Pancreas (tissue), 10 donors: Measurements from ENCODE around the gene FBLN2. TPM values are rescaled to one million over a fixed set of nuclear protein-coding genes. Genes with fewer than 3 reads are reported as not detected.

Experiments used
- ATAC-seq, 4 donors: fragments of 200-7000 bp; cut with Tn5 transposase; one replicate each; pipeline versions ENCODE4 v1.8.0 to v1.9.1; 2020; ENCODE audit warnings: mild to moderate bottlenecking in 4 of 4, moderate library complexity in 4 of 4
- DNase-seq, 6 donors: peaks; one replicate each; pipeline ENCODE4 v3.0.0-alpha.2; 2020
- FAIRE-seq: peaks from 2 replicates; lab custom pipeline; 2012; peaks lifted over from hg19 to GRCh38; lab: Jason Lieb, UNC
- H3K27ac ChIP-seq, 4 donors: fragments of 200-600 bp; sonication (generic); 1 replicate in 3 of 4; 2 replicates in 1 of 4; pipeline versions ENCODE4 v1.5.0 to v1.8.0; 2020
- H3K27me3 ChIP-seq, 4 donors: fragments of 200-600 bp; one replicate each; pipeline ENCODE4 v1.8.0; 2021
- H3K36me3 ChIP-seq, 3 donors: fragments of 200-600 bp; sonication (generic) in 1 of 3; one replicate each; pipeline versions ENCODE4 v1.5.0 to v1.8.0; 2020 to 2021
- H3K4me1 ChIP-seq, 3 donors: fragments of 200-600 bp; one replicate each; pipeline ENCODE4 v1.8.0; 2021
- H3K4me3 ChIP-seq, 4 donors: fragments of 200-600 bp; sonication (generic) in 2 of 4; one replicate each; pipeline versions ENCODE4 v1.5.0 to v1.8.0; 2020 to 2021
- H3K9me3 ChIP-seq, 4 donors: fragments of 200-600 bp; one replicate each; pipeline ENCODE4 v1.8.0; 2021
- WGBS, 2 donors: extraction: QIAGEN DNeasy Blood & Tissue Kit; methylation state at CpG; one replicate each; pipeline ENCODE4 v1.1.7; 2013; 5-methylcytosine and 5-hydroxymethylcytosine counted together
- intact Hi-C, 3 donors: fragments of 100-400 bp; cut with DNase I; formaldehyde crosslinking; loops; one replicate each; pipeline versions ENCODE4 v1.11.1 to v1.14.2; 2022
- polyA plus RNA-seq, 2 donors: library from polyadenylated mRNA; stranded (reverse); fragments of 200-250 nt; gene quantifications; one replicate each; pipeline ENCODE4 v1.2.3, GENCODE V29; 2013
- total RNA-seq, 6 donors: library from RNA; stranded (reverse); fragmentation: NEBNext Ultra II Directional in 4 of 6; extraction: Animal tissue kit (Norgen Biotek cat#: 25700) in 4 of 6; gene quantifications; one replicate each; pipeline versions ENCODE4 v1.2.1 to v1.2.4, GENCODE V29; 2021 to 2023
- TF ChIP-seq, protein P1 (sequence below), 4 donors: fragments of 200-600 bp; sonication (generic) in 3 of 4; IDR thresholded peaks; one replicate each; pipeline versions ENCODE4 v1.5.0 to v1.8.0; 2021; ENCODE audit warnings: antibody characterized with exemption in 4 of 4
- donor health status: healthy with polysubstance abuse.
- donor health status: DM: no; HTN: no; CAD: no; lungs with moderate emphysema.
- donor health status: DM: no; HTN: no; CAD: no.
- donor health status: control.
- donor health status: control.
- donor health status: Bipolar disorder and iron deficiency.
- donor health status: DM: yes; HTN: yes; CAD: no.
- donor health status: DM: no; HTN: no; CAD: no.
- donor health status: DM: no; HTN: no; CAD: no.
- donor health status: DM: yes; HTN: yes; CAD: no.

The FBLN2 gene
- total and polyA plus RNA-seq, 8 donors = 2.4 to 21.8 (median 4.2) TPM

DNA sequence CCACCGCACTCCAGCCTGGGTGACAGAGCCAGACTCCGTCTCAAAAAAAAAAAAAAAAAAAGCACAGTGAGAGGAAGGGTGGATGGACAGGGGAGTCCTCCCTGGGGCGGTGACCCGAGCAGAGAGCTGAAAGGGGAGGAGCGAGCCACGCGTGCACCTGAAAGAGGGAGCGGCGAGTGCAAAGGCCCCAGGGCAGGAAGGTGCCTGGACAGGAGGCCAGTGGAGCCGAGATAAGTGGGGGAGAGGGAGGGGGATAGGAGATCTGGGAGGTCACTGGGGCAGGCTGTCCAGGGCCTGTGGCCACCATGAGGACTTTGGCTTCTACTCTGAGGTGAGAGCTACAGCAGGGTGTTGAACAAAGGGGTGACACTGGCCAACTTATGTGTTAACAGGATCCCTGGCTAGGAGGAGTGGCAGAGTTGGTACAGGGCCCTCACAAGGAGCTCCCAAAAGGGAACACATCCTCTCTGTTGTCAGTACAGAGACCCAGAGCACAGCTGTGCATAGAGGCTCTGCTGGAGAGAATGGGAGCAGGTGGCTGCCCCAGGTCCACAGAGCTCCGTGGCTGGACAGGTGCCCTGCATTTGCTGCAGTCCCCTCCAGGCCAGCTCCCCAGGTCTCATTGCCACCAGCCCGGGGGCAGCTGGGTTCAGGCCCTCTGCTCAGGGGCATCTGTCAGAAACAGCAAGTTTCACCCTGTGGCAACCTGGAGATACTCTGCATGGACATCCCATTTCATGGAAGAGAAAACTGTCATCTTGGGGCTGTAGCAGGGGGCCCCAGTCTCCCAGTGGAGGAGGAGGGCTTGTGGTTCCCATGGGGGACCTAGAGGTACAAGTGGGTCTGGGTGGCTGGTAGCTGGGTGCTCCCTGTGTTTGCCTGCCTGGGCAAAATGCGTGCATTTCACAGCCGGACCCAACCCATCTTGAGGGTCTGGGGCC is 28.5 kb downstream of the FBLN2 start:
- 90 to 94% methylated on average over 12 to 14 of the region's 14 CpGs for WGBS, 2 donors
- DNase-seq = peak in 1 of 6 donors; percentile 54
- H3K27ac ChIP-seq = no peak overlapping the region
- TF ChIP-seq, protein P1, sequence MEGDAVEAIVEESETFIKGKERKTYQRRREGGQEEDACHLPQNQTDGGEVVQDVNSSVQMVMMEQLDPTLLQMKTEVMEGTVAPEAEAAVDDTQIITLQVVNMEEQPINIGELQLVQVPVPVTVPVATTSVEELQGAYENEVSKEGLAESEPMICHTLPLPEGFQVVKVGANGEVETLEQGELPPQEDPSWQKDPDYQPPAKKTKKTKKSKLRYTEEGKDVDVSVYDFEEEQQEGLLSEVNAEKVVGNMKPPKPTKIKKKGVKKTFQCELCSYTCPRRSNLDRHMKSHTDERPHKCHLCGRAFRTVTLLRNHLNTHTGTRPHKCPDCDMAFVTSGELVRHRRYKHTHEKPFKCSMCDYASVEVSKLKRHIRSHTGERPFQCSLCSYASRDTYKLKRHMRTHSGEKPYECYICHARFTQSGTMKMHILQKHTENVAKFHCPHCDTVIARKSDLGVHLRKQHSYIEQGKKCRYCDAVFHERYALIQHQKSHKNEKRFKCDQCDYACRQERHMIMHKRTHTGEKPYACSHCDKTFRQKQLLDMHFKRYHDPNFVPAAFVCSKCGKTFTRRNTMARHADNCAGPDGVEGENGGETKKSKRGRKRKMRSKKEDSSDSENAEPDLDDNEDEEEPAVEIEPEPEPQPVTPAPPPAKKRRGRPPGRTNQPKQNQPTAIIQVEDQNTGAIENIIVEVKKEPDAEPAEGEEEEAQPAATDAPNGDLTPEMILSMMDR (IDR thresholded peaks at IDR 0.05) = no peak
- intact Hi-C loops = no loop called here
- H3K4me3 ChIP-seq = no peak overlapping the region
- H3K36me3 ChIP-seq = no peaks in the 10 kb centered on the region
- no peak for FAIRE-seq
- no peaks in the 10 kb centered on the region for H3K4me1 ChIP-seq
- ATAC-seq = no peak
- no peaks in the 10 kb centered on the region for H3K9me3 ChIP-seq
- no peaks in the 10 kb centered on the region for H3K27me3 ChIP-seq

GRCh38 chr3:13578251-13578650 is 29.3 kb downstream of the FBLN2 start:
- H3K9me3 ChIP-seq = no peaks in the 10 kb centered on the region
- intact Hi-C loops = no loop called here
- no peaks in the 10 kb centered on the region for H3K27me3 ChIP-seq
- DNase-seq (no peak), ATAC-seq (no peak), FAIRE-seq (no peak)
- H3K36me3 ChIP-seq = no peaks in the 10 kb centered on the region
- WGBS, 2 donors = 71 to 73% methylated on average over 2 of the region's 2 CpGs
- no peaks in the 10 kb centered on the region for H3K4me1 ChIP-seq
- no peak overlapping the region for H3K27ac ChIP-seq
- TF ChIP-seq, protein P1 (IDR thresholded peaks at IDR 0.05) = no peak
- no peak overlapping the region for H3K4me3 ChIP-seq

GRCh38 chr3:13579063-13579462 is 30.1 kb downstream of the FBLN2 start:
- 78 to 86% methylated on average over 4 of the region's 4 CpGs for WGBS, 2 donors
- H3K36me3 ChIP-seq = no peaks in the 10 kb centered on the region
- H3K27me3 ChIP-seq = no peaks in the 10 kb centered on the region
- DNase-seq (no peak), FAIRE-seq (no peak), ATAC-seq (no peak)
- H3K27ac ChIP-seq = no peak overlapping the region
- H3K4me1 ChIP-seq = no peaks in the 10 kb centered on the region
- TF ChIP-seq, protein P1 (IDR thresholded peaks at IDR 0.05) = no peak
- no peak overlapping the region for H3K4me3 ChIP-seq
- no peaks in the 10 kb centered on the region for H3K9me3 ChIP-seq
- intact Hi-C loops = no loop called here

DNA sequence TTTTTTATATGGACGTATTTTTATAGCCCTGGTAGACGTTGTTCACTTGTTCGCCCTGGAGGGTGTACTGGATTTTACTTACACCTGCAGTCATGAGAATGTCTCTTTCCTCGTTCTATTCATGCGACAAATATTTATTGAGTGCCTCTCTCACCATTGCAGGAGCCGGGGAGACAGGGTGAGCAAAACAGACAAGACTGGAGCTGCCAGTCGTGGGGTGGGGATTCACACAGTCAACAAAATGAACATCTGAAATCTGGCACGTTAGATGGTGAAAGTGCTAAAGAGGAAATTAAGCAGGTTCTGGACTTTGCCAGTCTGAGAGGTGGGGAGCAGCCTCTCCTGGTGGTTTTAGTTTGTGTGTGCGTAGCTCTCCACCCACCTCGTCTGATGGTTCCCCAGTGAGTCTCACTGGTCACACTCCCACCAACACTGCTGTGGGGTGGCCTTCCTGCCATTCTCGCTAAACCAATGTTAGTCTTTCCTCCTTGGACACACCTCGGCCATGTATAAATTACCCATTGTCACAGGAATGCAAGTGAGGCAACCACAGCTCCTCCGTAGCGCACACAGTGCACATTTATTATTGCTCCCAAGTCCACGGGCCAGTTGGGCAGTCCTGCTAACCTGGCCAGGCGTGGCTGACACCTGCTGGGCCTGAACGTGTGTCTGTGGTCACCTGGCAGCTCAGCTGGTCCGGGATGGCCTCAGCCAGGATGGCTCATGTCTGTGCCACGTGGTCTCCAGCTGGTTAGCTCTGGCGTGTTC is 31.5 kb downstream of the FBLN2 start:
- no peaks in the 10 kb centered on the region for H3K4me1 ChIP-seq
- 66 to 71% methylated on average over 20 of the region's 20 CpGs for WGBS, 2 donors
- DNase-seq = no peak
- intact Hi-C loops = no loop called here
- no peaks in the 10 kb centered on the region for H3K27me3 ChIP-seq
- TF ChIP-seq, protein P1 (IDR thresholded peaks at IDR 0.05) = no peak
- ATAC-seq = no peak
- H3K36me3 ChIP-seq = no peaks in the 10 kb centered on the region
- no peak overlapping the region for H3K4me3 ChIP-seq
- H3K9me3 ChIP-seq = no peaks in the 10 kb centered on the region
- H3K27ac ChIP-seq = no peak overlapping the region
- no peak for FAIRE-seq
